RWPE2 (cell line): ENCODE data around the gene HDDC3.
A peak's percentile ranks its signal among the peaks of the same experiment; 100 is the strongest.

Experiments
- ATAC-seq: fragments of 200-7000 bp; cut with Tn5 transposase; 3 replicates; pipeline ENCODE4 v1.9.1; 2021; ENCODE audit warnings: low read depth
- DNase-seq: peaks from one replicate; pipeline ENCODE4 v3.0.0-alpha.2; 2020; ENCODE audit warnings: low spot score
- H3K27ac ChIP-seq: fragments of 450-650 bp; 2 replicates; pipeline ENCODE4 v1.5.1; 2017; ENCODE audit warnings: mild to moderate bottlenecking; ENCODE audit not compliant: poor library complexity, severe bottlenecking
- H3K27me3 ChIP-seq: fragments of 250-450 bp; sonication (Bioruptor Pico); 2 replicates; pipeline ENCODE4 v1.5.1; 2021; ENCODE audit warnings: mild to moderate bottlenecking, moderate library complexity; ENCODE audit not compliant: insufficient read depth, poor library complexity, severe bottlenecking
- H3K36me3 ChIP-seq: fragments of 250-450 bp; sonication (Bioruptor Pico); 2 replicates; pipeline ENCODE4 v1.5.1; 2020; ENCODE audit warnings: low read depth, mild to moderate bottlenecking, moderate library complexity
- H3K4me1 ChIP-seq: fragments of 250-450 bp; sonication (Bioruptor Pico); 2 replicates; pipeline ENCODE4 v1.5.1; 2021; ENCODE audit warnings: mild to moderate bottlenecking, moderate library complexity; ENCODE audit not compliant: insufficient read depth, poor library complexity, severe bottlenecking
- H3K4me3 ChIP-seq: fragments of 250-450 bp; sonication (Bioruptor Pico); 2 replicates; pipeline ENCODE4 v1.5.1; 2021; ENCODE audit warnings: mild to moderate bottlenecking, moderate library complexity; ENCODE audit not compliant: severe bottlenecking
- H3K9me3 ChIP-seq: fragments of 250-450 bp; sonication (Bioruptor Pico); 2 replicates; pipeline ENCODE4 v1.5.1; 2021; ENCODE audit warnings: mild to moderate bottlenecking, moderate library complexity; ENCODE audit not compliant: severe bottlenecking
- CTCF ChIP-seq: fragments of 450-650 bp; IDR thresholded peaks from one replicate; pipeline ENCODE4 v1.5.1; 2017; ENCODE audit warnings: mild to moderate bottlenecking, moderate library complexity; ENCODE audit not compliant: poor library complexity, severe bottlenecking

The HDDC3 gene

GRCh38 chr15:90931828-90932659 lies at the start of gene HDDC3:
HDDC3 (minus strand) TSS chr15:90932549; CDS start chr15:90932540, 9 bp downstream.
- Histone ChIP-seq H3K27me3 (no peaks in the 10 kb centered on the region), H3K4me3 (peak within 1 kb of the TSS; percentile 81), H3K4me1 (peaks cover 17% of the 10 kb centered on the region), H3K9me3 (no peaks in the 10 kb centered on the region), H3K36me3 (peaks cover 11% of the 10 kb centered on the region), H3K27ac (peak within 1 kb of the TSS; percentile 62)
- TF ChIP-seq CTCF, result peak; percentile 99
- ATAC-seq (peak; percentile 55), DNase-seq (peak; percentile 94)

GRCh38 chr15:90982135-90982534 lies 49.8 kb upstream of the HDDC3 start:
- H3K36me3 ChIP-seq, result peaks cover 92% of the 10 kb centered on the region
- H3K4me3 ChIP-seq, result no peak overlapping the region
- H3K27ac ChIP-seq, result no peak overlapping the region
- DNase-seq (no peak), ATAC-seq (peak; percentile 30; the same call in 1 of the 3 replicates)
- H3K4me1 ChIP-seq, result no peaks in the 10 kb centered on the region
- no peaks in the 10 kb centered on the region for H3K9me3 ChIP-seq
- no peak for TF ChIP-seq CTCF
- no peaks in the 10 kb centered on the region for H3K27me3 ChIP-seq

- DNase-seq (no peak), ATAC-seq (no peak)
- H3K27me3 ChIP-seq, result no peaks in the 10 kb centered on the region
- TF ChIP-seq CTCF, result no peak
- no peak overlapping the region for H3K4me3 ChIP-seq
- no peaks in the 10 kb centered on the region for H3K9me3 ChIP-seq
- H3K27ac ChIP-seq, result no peak overlapping the region
- peaks cover 97% of the 10 kb centered on the region for H3K36me3 ChIP-seq
- no peaks in the 10 kb centered on the region for H3K4me1 ChIP-seq
These were observed 49.3 kb upstream of the HDDC3 start for GRCh38 chr15:90981681-90982080.

GRCh38 chr15:90979582-90979981 lies 47.2 kb upstream of the HDDC3 start:
- Histone ChIP-seq H3K4me3 (no peak overlapping the region), H3K27ac (no peak overlapping the region), H3K36me3 (peaks cover 100% of the 10 kb centered on the region), H3K27me3 (no peaks in the 10 kb centered on the region), H3K9me3 (no peaks in the 10 kb centered on the region), H3K4me1 (no peaks in the 10 kb centered on the region)
- no peak for TF ChIP-seq CTCF
- ATAC-seq (no peak), DNase-seq (no peak)

GRCh38 chr15:90974216-90974615 lies 41.9 kb upstream of the HDDC3 start:
- Histone ChIP-seq H3K4me1 (no peaks in the 10 kb centered on the region), H3K9me3 (no peaks in the 10 kb centered on the region), H3K4me3 (no peak overlapping the region), H3K27ac (no peak overlapping the region), H3K27me3 (no peaks in the 10 kb centered on the region), H3K36me3 (peaks cover 98% of the 10 kb centered on the region)
- DNase-seq, result no peak
- TF ChIP-seq CTCF, result no peak
- no peak for ATAC-seq
